Stimulated activated CD4-positive, alpha-beta T cell treated with anti-CD3 and anti-CD28 coated beads, Interleukin-2, amount 100 ng/mL, for 48 hours (primary cell): ENCODE measurements around the gene SUSD6.

Experiments used
- DNase-seq, 2 donors: peaks; one replicate each; pipeline ENCODE4 v3.0.0-alpha.2; 2020

The SUSD6 gene

DNA sequence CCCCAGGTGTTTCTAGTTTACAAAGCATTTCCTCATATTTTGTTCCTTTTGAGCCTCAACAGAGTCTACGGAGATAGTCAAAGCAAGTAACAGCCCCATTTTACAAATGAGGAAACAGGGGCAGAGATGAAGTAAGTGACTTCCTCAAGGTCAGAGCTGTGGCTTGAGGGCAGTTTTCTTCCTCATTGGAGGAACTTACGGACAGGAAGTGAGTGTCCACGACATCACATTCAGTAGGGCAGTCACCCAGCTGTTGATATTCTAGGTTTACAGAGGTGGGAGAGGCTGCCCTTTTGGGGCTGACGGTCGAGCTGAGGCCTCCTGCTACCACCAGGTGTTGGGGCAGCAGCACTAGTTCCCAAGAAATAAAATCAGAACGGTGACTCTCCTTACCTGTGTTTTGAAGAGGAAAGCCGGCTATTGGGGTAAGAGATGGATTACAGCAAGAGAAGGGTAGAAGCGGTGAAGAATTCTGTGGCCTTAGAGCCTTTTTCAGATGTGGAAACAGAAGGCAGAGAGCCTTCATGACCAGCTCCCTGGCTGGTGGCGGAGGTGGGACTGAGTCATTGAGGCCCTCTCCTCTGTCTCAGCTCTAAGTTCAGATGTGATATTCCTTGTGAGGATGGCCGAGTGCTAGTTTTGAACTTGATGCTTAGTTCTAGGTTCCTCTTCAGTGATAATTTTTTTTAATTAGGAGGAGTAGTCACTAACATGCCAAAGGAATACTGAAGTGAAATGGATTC is 41.7 kb downstream of the SUSD6 start:
- DNase-seq = no peak

DNA sequence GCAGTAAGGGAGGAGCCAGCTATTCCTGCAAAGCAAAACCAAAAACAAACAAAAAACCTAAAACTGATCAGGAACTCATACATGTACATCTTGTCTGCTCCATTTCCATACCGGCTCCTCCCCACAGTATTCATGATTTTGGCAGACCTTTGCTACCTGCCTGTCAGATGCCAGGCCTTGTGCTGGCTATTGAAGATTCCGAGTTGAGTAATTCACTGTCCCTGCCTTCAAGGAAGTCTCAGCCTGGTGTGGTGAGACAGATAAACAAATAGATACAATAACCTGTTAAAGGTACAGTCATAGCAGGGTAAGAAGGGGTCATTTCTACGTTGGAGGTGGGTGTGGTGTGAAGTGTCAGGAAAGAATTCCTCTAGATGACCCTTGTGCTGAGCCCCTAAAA is 42.7 kb downstream of the SUSD6 start:
- DNase-seq = no peak

DNA sequence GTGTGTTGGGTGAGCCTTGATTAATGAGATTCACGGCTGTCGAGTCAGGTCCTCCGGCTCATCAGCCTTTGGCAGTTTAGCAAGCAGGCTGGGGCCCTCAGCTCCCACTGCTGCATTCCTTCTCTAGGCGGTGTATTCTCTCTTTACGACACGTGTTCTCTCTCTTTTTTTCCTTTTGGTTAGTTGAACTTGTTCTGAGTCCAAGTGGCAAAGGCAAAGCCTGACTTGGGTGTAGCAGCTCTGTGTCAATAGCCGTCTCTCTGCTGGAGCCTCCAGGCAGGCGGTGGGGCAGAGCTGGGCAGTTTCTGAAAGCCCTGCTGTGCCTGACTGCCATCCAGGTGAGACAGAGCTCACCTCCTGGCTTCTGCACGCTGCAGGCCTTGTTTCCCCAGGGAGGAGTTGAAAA is 46.6 kb downstream of the SUSD6 start:
- DNase-seq = no peak

DNA sequence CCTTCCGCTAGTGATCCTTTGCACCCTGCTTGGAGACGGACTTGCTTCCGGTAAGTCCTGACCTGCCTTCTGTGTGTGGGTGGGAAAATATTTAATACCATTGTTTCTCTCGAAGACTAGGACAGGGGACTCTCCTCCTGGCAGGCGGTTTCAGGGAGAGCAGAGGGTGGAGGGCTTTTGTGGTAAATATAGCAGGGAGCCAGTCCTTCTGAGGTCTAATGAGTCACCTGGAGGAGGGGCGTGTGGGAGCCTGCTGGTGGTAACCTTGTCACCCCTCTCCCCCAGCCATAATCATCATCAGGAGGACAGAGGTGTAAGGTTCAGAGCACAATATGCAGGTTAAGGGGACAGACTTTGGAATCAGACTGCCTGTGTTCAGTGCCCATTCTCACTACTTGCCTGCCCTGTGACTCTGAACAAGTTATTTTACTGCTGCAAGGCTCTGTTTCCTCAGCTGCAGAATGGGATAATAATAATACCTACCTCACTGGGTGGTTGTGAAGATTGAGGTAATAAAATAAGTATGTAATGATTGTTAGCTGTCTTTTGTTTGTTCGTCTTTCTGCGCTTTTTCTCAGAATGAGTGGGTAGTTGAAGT is 47.4 kb downstream of the SUSD6 start:
- no peak for DNase-seq

DNA sequence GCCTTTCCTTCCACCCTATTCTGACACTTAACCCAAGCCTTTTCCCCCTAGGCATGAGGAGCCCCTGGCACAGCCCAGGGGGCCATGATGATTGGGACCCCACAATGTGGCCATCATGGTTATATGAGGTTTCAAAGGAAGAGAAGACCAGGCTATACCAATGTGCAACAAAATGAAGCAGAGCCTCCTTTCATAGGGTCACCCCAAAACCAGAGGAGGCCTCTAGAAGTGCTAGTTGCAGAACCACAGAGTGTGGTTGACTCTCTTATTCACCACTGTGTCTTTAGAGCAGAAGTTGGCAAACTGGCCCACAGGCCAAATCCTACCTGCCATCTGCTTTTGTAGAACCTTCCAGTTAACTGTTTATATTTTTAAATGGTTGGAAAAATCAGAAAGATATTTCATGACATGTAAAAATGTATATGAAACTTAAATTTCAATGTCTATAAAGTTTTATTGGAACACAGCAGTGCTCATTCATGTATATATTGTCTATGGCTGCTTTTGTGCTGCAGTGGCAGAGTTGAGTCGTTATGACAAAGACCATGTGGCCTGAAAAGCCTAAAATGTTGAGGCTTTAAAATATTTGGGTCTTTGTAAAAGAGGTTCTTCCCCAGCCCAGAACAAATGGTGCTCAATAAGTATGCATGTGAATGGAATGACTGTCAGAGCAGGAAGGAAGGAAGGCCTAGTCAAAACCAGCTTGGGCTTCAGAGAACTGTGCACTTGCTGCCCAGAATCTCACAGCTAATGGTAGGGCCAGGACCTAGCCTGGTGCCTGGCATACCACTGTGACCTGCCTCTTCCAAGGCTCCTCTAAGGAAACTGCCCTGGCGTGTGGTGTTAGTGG is 49.2 kb downstream of the SUSD6 start:
- no peak for DNase-seq

DNA sequence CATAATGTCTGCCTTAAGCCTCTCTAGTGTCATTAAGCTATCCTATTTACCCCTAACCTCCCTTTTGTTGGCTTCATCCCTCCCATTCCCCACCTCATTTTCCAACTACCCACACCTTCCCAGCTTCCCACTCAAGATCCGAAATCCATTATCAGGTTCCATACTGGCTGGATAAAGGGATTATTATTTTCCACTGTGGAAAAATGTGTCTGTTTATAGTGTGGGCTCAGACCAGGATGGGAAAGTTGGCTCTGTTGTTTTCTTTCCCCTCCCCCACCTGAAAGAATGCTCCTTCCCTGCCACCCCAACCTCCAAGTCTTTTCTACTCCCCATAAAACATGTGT is 49.8 kb downstream of the SUSD6 start:
- no peak for DNase-seq

DNA sequence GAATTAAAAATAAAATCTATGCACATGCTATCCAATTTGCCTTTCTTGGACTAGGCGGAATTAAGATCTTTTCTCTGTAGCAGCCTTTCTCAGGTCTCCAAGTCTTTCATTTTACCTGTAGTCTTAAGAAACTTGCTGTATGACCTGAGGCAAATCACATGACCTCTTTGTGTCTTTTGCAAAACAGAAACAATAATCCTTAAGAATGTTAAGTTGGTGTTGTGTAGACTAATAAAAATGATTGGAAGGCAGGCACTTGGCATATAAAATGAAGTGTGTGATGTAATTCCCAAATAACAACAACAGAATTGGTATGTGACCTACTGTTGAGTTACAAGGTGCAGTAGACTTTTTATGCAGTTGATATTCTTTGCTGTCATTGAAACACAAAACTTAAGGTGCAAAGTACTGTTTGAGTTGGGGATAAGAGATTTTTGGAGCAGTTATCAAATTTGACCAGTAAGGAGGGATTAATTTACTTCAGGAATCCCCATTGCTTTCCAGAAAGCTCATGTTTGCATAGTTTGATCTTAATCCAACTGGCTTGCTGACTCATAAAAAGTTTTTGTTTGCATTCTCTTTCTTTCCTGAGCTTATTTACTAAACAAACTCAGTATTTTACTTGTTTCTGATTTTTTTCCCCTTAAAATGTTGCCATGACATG is 51.4 kb downstream of the SUSD6 start:
- DNase-seq = no peak

DNA sequence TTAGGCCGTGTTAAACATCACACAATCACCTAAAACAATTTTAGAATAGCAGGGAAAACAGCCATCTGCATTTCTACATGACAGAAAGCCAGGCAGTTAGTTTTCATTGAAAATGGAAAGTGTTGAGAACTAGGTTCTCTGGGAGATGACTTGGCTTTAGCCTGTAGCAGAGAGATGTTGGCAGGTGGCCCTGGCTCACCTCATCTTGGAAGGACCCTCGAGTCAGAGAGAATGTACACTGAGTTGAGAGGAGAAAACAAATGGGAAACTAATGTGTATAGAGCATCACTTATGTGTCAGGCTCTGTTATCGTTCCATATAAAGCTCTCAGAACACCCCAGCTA is 51.9 kb downstream of the SUSD6 start:
- DNase-seq = no peak

DNA sequence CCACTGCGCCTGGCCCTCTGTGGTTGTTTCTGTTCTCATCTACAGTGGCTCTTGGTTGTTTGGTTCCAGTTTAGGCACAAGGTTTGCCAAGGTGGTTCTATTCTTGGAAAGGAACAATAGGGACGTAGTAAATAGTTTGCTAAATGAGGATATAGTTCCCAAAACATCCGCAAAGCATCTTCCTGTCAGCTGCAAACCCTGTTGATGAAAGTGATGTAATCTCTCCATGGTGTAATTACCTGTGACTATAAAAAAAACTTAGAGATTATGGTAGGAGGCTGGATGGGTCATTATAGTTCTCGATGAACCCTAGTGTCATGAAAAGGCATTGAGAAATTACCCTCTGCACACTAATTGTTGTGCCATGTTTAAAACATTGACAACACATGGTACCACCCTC is 52.9 kb downstream of the SUSD6 start:
- DNase-seq = no peak

DNA sequence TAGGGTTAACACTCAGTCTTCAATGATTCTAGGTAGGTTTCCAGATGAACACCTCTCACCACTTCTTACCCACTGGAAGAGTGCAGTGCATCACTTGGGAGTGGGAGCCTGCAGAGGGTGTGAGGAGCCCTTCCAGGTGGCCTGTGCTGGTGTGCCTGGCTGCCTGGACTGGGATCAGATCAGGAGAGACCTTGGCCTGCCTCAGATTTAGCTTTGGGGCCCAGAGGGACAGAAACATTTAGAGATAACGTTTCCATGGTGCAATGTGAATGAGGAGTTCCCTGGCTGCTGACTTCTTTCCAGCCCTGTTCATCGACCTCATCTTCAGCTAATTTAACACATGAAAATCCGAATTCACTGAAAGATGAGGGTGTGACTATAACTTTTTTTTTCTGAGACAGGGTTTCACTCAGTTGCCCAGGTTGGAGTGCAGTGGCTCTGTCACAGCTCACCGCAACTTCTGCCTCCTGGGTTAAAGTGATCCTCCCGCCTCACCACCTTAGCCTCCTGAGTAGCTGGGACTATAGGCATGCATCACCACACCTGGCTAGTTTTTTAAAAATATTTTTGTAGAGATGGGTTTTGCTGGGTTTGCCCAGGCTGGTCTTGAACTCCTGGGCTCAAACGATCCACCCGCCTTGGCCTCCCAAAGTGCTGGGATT is 53.6 kb downstream of the SUSD6 start:
- no peak for DNase-seq

DNA sequence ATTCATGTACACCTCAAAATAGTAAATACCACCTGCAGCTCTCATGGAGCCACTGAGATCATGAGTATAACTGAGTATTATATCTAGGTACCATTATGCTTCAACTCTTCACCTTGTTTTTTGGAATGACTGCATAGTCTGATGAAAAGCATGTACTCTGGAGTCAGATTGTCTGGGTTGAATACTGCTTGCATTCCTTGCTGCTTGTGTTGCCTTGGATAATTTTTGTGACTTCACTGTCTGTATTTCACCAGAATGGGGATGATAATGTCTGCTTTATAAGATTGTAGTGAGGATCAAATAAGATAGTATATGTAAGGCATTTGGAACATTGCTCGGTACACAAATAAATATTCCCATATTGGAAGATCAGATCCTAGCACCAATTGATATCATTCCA is 54.2 kb downstream of the SUSD6 start:
- no peak for DNase-seq

DNA sequence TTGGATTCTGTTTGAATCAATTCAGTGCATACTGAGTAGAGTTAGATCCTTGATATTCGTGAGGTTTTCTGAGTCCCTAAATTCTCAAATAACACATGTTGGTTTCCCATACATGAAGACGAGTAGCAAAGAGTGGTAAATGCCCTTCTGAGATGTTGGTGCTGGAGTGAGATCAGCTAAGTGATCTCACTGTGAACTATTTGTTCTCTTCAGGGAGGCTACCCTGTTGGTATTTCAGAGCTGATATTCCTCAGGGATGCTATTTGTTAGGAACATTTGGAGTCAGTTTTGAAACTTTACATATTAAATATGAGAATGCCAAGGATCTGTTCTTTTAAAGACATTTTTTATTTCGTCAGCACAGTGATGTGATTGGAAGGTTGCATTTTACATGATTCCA is 54.7 kb downstream of the SUSD6 start:
- no peak for DNase-seq

DNA sequence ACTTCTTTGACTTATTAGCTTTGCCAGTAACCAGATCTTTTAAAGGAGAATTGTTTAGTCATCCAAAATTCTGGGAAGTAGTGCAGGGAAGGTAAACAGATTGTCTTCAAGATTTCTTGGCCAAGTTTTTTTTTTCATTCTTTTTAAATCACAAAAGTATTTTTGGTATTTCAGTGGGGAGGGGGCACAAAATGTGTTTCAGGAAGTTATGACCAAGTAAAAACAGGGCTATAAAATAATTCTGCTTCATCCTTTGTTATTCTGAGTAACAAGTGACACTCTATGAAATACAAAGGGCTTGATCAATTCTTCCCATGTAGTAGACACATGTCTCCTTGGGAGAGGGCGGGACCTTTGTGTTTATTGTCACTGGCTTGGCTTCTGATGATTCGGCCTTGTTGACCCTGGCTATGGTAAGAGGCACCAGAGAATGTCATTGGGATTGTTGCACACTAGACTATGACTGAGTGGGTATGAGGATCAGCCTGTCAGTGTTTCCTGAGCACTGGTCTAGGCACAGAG is 55.4 kb downstream of the SUSD6 start:
- no peak for DNase-seq

DNA sequence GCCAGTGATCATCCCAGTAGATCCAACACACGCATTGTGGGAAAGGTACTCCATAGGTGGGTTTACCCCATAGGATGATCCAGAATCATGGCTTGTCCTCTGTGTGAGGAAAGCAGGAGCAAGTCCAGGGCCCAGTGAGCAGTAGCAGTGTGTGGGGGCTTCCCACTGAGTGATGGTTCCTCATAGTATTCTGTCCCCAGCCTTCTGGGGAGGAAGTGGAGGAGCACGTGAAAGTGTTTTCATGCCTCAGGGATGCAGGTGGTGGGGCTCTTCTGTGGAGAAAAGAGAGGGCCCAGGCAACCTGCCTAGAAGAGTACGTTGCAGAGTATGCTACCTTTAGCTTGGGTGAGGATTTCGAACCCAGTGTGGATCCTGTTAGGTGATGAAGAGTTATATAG is 56.5 kb downstream of the SUSD6 start:
- DNase-seq = no peak

DNA sequence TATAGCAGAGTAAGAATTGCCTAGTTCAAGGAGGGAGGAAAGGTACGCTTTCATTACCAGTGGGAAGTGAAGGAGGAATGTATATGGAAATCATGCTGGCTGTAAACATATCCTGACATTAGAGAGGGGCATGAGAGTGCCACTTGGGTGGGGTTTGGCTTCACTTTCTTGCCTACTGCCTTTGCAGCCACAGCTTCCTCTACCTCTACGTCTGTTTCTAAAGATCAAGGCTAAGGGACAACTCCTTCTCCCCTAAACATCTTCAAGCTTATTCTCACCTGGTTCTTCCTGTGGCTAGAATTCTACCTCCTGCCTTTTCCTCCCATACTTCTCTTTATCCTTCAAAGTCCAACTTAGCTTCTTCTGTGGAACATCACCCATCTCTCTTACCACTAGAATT is 58.0 kb downstream of the SUSD6 start:
- DNase-seq = no peak

DNA sequence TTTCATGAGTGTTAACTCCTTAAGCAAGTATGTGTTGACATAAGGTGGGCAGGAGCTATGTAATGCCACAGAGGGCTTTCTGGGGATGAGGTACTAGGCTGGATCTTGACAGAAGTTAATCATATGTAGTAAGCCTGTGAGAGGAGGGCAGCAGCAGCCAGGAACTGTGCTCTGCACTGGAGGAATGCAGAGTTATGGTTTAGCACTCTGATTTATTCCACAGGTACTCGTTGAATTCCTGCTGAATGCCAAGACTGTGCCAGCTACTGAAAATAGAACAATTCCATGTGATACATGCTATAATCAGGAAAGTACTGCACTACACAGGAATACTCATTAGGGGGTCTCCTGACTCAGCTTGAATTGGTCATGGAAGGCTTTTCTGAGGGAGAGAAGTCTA is 58.7 kb downstream of the SUSD6 start:
- DNase-seq = no peak

DNA sequence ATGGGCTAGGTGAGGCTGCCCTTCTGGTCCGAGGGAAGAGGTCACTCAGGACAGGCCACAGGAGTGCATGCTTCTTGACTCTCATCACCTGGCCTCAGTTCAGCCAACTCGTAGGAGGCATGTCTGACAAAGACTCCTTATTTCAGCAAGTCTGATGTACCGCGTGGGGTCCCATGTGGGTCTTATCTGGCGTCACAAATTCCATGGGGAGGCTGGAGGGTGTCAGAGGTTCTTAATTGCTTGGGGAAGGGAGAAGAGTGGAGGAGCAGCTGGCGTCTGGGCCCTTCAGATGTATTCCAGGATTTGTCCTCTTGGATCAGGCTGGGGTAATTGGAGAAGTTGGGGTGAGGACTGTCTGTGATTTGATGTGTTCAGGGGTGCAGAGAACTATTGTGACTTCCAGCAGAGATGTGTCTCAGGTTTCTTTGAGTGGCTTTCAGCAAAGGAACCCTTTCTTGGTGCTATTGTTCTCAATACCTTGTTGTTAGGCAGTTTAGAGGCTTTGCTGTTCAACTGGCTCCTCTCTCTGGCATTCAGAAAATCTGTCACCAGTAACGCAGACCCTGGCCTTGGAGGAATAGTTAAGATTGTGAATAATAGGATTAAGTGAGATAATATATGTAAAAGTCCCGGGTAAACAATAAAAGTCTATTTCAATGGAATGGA is 60.1 kb downstream of the SUSD6 start:
- DNase-seq = no peak

DNA sequence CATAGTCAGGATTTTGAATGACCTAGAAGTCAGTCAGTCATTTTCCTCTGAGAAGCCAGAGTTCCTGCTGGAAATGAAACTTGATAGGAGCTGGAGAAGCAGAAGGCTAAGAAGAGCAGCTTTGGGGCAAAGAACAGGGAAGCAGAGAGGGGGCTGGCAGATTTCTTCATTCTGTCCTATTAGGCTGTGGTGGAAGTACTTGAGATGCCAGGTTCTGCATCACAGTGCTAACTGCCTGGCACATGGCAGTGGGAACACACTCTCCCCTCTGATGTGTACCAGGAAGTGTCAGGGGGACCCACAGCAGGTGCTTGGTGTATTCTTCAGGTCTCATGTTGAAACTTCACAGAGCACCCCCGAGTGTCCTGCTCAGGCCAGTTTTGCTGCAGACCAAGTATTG is 61.0 kb downstream of the SUSD6 start:
- DNase-seq = no peak

DNA sequence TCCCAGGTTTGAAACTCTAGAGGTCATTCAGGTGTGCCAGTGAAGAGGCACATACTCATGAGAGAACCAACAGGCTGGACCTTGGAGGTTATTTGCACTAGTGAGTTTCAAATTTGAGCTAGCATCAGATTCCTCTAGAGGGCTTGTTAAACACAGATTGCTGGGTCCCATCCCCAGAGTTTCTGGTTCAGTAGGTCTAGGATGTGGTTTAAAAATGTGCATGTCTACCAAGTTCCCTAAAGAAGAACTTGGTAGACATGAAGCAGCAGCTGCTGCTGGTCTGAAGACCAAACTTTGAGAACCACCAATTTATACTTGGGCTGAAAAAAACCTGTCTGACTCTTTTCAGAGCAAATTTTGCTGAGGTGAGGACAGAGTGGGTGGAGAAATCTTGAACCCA is 61.7 kb downstream of the SUSD6 start:
- no peak for DNase-seq

DNA sequence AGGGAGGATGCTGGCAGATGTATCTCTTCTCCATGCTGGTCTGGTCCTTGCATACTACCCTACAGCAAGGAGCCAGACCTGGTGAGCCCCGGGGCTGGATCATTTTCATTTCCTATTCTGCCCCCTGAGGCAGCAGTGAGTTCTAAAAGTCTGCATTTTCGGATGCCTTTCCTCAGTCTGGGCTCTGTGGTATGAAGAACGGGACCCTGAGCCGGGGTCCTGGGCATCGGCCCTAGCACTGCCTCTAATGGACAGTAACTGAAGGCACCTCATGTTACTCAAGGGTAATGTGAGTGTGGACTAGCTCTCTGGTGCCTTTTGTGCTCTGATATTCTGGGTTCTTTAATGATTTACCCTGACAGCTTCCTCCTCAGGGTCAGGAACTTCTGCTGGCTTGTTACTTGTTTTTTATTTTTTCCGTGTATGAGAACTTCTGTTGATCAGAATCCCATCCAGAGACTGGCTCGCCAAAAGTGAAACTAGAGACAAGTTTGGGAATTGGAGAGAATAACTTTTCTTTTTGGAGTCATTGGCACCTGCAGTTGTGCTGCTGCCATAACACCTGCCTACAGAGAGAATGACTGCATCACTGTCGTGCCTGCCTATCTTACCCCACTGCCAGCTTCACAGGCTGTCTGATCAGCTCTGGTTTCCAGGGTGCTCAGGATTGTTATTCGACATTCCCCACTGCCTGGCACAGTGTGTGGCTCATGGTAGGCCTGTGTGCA is 62.3 kb downstream of the SUSD6 start:
- no peak for DNase-seq

DNA sequence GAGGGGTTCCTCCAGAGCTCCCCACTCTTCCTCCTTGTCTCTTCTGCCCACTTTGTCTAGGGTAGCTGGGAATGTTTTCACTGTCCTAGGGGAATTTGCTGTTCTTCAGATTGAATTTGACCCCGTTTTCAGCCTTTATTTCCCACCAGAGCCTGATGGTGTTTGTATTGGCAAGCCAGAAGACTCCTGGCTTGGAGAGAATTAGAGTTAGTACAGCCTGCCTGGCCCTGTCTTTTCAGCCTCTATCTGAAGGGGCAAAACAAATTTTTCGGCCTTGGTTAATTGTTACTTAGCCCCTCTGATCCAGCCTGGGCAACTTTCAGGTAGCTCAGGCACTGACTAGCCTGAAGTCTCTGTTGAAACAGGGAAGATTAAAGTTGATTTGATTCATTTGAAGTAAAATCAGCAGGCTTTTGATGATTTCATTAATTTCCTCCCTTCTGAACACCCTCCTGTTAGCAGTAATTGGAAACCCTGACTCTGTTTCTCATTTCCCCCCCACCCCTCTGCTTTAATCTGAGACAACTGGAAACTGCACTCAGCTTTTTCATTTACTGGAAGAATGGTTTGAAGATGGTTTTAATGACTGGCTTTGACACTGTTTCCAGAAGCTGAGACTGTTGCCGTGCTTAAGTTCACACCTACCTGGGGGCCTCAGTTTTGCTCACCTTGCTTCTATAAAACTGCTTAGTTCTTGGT is 63.3 kb downstream of the SUSD6 start:
- DNase-seq = no peak
